ENCODE measurements around the gene CFAP65.

GRCh38 chr2:218985021-218985324 is 56.3 kb downstream of the CFAP65 start, which contains the start of gene FEV:
- TF ChIP-seq NFRKB (IDR thresholded peaks at IDR 0.05) (no peak), TARDBP (IDR thresholded peaks at IDR 0.05) (no peak), ELF4 (IDR thresholded peaks at IDR 0.05) (no peak), FOXA1 (IDR thresholded peaks at IDR 0.05) (no peak), L3MBTL2 (conservative IDR thresholded peaks at IDR 0.05) (no peak), FOXM1 (IDR thresholded peaks at IDR 0.05; ENCODE audit: borderline replicate concordance) (no peak), SP1 (IDR thresholded peaks at IDR 0.05) (no peak), SUZ12 (IDR thresholded peaks at IDR 0.05) (no peak)
